ENCODE data around the gene KIAA1958.

- TF ChIP-seq CTCF (IDR thresholded peaks at IDR 0.05) (no peak), POLR2A (IDR thresholded peaks at IDR 0.05) (no peak)
These were observed 30.1 kb downstream of the KIAA1958 start for GRCh38 chr9:112516769-112517168.

Data from lower leg skin (tissue), 3 donors.